GM18499 (cell line): ENCODE data around the gene NSA2.
"Not testable (repeated sequence)": the region's sequence is repeated elsewhere in the genome, so short reads cannot be mapped to it uniquely, and the experiment has no call there.

Experiments used
- ATAC-seq: cut with Tn5 transposase; IDR thresholded peaks from one replicate; pipeline ENCODE4 v1.9.1; 2021; ENCODE audit warnings: moderate number of reproducible peaks; ENCODE audit not compliant: insufficient read depth, unreplicated experiment

NSA2 gene

GRCh38 chr5:74766849-74767578 is at the start of gene NSA2, which contains the start of gene GFM2:
Gene NSA2, plus strand, starts transcription at chr5:74767249. Its CDS starts 112 bp downstream, at chr5:74767361.
Gene GFM2, minus strand, starts transcription at chr5:74767117. Its CDS starts 3,375 bp downstream, at chr5:74763742.
- ATAC-seq = peak; percentile 71

DNA sequence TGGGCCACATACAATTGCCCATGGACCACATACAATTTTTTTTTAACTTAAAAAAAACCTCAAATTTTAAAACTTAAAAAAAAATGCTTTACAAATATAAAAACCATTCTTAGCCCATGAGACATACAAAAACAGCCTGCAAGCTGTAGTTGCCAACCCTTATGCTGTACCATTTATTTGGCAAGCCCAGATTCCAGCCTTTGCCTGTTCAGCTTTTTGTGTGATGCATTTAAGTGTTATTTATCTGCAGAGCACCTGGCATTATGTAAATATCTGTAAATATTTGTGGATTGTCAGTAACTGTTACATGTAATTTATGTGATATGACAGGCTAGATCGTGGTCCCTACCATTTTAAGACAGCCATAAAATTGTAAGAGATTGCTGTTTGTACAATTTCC is 49.5 kb upstream of the NSA2 start:
- ATAC-seq = no peak

DNA sequence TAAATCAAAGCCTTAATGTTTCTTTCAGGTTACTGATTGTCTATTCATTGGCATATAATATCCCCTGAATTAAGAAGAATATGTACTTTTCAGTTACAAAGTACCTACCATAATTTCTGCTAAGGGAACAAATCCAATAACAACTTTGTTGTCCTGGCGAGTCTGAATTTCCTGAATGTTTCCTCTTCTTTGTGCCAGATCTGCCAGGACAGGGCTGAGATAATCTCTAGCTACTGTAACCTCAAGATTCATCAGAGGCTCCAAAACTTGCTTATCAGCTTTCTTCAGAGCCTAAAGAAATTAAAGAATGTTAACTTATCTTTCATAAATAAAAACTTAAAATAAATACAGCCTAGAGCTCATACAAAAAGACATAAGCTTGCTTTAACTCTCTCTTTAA is 44.8 kb upstream of the NSA2 start:
- no peak for ATAC-seq

GRCh38 chr5:74725331-74725730 is 41.7 kb upstream of the NSA2 start:
- ATAC-seq = no peak

DNA sequence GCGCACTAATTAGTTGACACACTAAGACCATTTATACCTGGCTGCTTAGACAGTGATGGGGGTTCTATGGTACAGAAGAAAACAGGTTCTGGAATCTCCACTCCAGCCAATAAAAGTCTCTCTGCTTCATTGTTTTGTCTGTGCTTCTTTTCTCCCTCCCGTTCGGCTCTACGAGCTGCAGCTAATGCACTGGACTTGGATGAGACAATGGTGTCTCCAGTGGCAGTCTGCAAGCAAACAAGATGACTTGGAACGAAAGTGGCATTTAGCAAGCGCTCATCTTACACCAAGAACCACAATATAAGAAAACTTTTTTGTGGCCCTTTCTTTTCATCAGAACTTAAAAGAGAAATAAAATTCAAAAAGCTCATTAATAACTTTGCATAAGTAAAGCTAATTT is 30.3 kb upstream of the NSA2 start:
- ATAC-seq = no peak

GRCh38 chr5:74738406-74738805 is 28.6 kb upstream of the NSA2 start:
- ATAC-seq = no peak

GRCh38 chr5:74748742-74749141 is 18.3 kb upstream of the NSA2 start:
- ATAC-seq = not testable (repeated sequence)

- ATAC-seq = no peak
Measured at GRCh38 chr5:74761241-74761640, 5.8 kb upstream of the NSA2 start.

DNA sequence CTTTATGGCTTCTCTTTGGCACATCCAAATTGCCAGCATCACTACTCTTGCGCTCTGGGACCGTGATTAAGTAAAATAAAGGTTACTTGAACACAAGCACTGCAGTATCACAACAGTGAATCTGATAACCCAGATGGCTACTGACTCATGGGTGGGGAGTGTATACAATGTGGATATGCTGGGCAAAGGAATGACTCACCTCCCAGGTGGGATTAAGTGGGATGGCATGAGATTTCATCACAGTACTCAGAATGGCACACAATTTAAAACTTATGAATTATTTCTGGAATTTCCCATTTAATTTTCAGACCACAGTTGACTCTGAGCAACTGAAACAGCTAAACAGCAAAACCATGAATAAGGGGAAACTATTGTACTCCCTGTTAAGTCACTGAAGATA is 4.5 kb upstream of the NSA2 start:
- ATAC-seq = no peak

- ATAC-seq = no peak
Measured at GRCh38 chr5:74763504-74763903, 3.5 kb upstream of the NSA2 start.

GRCh38 chr5:74765201-74765600 is 1.8 kb upstream of the NSA2 start:
- ATAC-seq = no peak

GRCh38 chr5:74765929-74766328 is 1.1 kb upstream of the NSA2 start:
- ATAC-seq = no peak

GRCh38 chr5:74766418-74766848 is 616 bp upstream of the NSA2 start:
- ATAC-seq = peak; percentile 30

DNA sequence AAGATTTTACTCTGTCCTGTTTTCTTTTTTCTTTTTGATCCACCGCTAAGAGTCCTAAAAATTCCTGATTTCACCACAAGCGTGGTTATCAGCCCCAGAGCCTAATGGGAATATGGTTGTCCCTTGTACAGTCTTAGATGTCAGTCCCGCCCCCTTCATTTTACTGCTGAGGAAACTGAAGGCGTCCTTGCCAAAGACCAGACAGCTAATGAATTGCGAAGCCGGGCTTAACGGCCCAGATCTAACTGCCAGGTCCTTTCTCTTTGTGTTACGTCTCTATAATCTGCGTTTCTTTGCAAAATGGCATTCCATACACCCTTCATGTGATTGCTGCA is 497 bp downstream of the NSA2 start:
- no peak for ATAC-seq

DNA sequence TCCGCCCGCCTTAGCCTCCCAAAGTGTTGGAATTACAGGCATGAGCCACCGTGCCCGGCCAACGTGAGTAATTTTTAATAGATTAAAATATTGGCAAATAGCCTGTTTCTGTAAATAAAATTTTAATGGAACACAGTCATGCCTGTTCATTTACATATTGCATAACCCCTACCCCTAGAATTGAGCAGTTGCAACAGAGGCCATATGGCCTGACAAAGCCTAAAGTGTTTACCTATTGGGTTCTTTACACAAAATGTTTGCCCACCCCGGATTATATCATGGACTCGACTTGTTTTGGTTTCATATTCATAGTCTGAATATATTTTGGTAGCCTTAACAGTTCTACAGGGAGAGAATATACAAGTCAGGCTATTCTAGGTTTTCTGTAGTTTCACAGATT is 5.3 kb downstream of the NSA2 start:
- ATAC-seq = no peak

DNA sequence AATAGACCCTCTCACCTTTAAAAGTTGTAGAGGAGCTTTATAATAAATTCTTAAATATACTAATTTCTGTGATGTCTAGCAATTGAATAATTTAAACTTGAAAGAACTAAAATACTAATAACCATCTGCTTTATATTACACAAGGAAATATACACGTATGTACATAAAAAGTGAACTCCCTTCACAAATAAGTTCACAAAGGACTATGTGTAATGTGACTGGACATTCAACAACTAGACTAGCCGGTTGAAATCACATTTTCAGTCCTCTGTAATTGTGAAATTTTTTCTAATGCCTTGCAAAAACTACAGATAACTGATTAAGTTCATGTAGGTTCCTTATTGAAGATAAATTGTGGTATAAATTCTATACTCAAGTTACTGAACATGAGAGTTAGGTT is 11.6 kb downstream of the NSA2 start:
- no peak for ATAC-seq

GRCh38 chr5:74786851-74787250 is 19.8 kb downstream of the NSA2 start:
- ATAC-seq = no peak

- no peak for ATAC-seq
Measured at GRCh38 chr5:74787424-74787823, 20.4 kb downstream of the NSA2 start.

DNA sequence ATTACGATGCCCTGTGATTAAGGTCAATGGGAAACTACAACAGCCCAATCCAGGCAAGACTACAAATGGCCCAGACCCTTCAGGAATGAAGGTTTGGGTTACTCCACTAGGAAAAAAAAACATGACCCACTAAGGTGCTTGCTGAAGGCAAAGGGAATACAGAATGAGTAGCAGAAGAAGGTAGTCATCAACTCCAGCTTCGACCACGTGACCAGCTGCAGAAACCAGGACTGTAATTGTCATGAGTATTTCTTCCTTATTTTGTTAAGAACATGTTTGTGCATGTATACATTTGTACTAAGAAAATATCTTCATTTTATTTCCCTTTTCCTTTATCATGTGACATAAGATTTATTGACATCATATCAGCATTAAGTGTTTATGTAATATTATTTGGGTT is 24.6 kb downstream of the NSA2 start:
- ATAC-seq = not testable (repeated sequence)

DNA sequence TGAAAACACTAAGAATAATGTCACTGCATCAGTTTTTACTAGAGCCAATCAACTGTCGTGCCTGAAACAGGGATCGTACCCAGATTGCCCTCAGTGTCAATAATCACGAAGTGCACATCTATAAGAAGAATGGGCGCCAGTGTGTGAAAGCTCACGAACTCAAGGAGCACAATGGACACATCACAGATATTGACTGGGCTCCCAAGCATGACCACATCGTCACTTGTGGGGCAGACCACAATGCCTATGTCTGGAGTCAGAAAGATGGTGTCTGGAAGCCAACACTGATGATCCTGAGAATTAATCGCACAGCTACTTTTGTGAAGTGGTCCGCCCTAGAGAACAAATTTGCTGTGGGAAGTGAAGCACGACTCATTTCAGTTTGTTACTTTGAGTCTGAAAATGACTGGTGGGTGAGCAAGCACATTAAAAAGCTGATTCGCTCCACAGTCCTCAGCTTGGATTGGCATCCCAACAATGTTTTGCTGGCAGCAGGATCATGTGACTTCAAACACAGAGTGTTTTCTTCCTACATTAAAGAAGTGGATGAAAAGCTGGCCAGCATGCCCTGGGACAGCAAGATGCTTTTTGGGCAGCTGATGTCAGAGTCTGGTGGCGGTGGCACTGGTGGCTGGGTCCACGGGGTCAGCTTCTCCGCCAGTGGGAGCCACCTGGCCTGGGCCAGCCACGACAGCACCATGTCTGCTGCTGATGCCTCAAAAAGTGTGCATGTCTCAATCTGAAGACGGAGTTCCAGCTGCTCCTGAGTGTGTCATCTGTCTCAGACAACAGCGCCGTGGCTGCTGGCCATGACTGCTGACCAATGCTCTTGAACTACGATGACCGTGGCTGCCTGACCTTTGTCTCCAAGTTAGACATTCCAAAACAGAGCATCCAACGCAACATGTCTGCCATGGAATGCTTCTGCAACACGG is 32.2 kb downstream of the NSA2 start:
- no peak for ATAC-seq

DNA sequence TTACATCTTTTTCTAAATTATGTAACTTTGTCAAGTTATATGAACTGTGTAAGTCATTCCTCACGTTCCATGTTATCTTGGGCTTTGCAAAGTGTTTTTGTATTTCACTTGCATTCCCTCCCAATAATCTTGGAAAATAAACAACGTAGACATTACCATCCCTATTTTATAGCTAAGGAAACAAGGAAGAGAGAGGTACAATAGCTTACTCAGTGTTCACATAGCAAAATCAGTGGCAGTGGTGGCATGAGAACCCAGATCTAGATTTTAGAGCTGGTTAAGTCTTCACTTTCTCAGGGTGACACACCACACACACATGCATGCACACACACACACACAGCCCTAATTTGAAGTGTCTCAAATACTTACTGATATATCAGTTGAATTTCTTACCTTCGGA is 34.1 kb downstream of the NSA2 start:
- ATAC-seq = no peak
